Measurements from ENCODE around the gene OR4D1. TPM values are rescaled to one million over a fixed set of nuclear protein-coding genes. Genes with fewer than 3 reads are reported as not detected.

OR4D1 gene
- total and polyA plus RNA-seq, 9 of the 15 experiments (the other 6 are each of a cell fraction or from before 2014, with no cell fraction given): not detected

- peak; percentile 51; the same call in 1 of the 2 replicates for TF ChIP-seq CHAMP1 (IDR thresholded peaks at IDR 0.05)
- 0 out of 2 replicates have a peak, but pooled peaks have one; percentile 34 for TF ChIP-seq ZNF609 (CRISPR knock-in tag; IDR thresholded peaks at IDR 0.05; ENCODE audit: borderline replicate concordance)
- TF ChIP-seq ZBTB33 (CRISPR knock-in tag; IDR thresholded peaks at IDR 0.05): no peak
- TF ChIP-seq GABPB1 (CRISPR knock-in tag; IDR thresholded peaks at IDR 0.05): 0 out of 2 replicates have a peak, but pooled peaks have one; percentile 27
- no peak for TF ChIP-seq TAL1 (IDR thresholded peaks at IDR 0.05)
- TF ChIP-seq KDM2B (CRISPR knock-in tag; IDR thresholded peaks at IDR 0.05): no peak
- TF ChIP-seq OTX1 (CRISPR knock-in tag; IDR thresholded peaks at IDR 0.05): no peak
- TF ChIP-seq TCF7 (IDR thresholded peaks at IDR 0.05; ENCODE audit: borderline replicate concordance): no peak
- TF ChIP-seq E2F6 (IDR thresholded peaks at IDR 0.05; ENCODE audit: borderline replicate concordance in 1 of 2, extremely low read depth in 1 of 2, insufficient read depth in 1 of 2, insufficient read length in 1 of 2, low read depth in 1 of 2, low read length in 1 of 2, poor library complexity in 1 of 2, severe bottlenecking in 1 of 2): no peak
- peak; percentile 16; the same call in 1 of the 2 replicates for TF ChIP-seq TGIF2 (CRISPR knock-in tag; IDR thresholded peaks at IDR 0.05)
- no peak for TF ChIP-seq NR2C2 (CRISPR knock-in tag; IDR thresholded peaks at IDR 0.05)
- TF ChIP-seq NR2C2 (tag; IDR thresholded peaks at IDR 0.05): no peak
Measured at GRCh38 chr17:58120195-58120822, 27.9 kb upstream of the OR4D1 start (continued).
